8988T (cell line): Measurements from ENCODE around the gene TBXA2R.
"Not testable (repeated sequence)": the region's sequence is repeated elsewhere in the genome, so short reads cannot be mapped to it uniquely, and the experiment has no call there.

Source experiments
- DNase-seq: peaks from one replicate; pipeline ENCODE4 v3.0.0; 2011

TBXA2R gene

DNA sequence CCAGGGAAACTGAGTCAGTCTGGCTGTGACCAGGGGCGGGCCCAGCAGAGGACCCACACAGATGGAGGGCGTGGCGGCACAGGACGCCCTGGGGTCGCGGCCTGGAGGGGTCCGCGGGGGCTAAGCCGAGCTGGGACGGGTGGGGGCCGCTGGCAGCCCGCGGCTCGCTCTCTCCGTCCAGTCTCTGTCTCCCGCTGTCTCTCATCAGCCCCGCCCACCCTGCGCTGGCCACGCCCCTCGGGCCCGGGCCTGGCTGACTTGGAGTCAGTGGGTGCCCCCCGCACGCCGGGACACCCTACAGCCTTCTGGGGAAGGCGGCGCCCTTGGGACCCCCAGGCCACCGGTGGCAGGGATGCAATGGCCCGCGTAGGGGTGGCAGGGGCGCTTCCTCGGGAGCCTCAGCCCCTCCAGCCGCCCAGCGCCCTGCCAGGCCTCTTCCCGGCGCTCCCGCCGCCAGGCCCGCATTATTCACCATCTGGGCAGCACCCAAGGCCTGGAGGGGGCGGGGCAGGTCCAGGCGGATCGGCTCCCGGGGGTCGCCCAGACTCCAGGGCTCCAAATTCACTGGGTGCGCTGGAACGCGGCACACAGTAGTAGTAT, at the start of gene TBXA2R:
Gene TBXA2R, minus strand, starts transcription at position 186 of the 600 bp plus-strand sequence. CDS start 6,241 bp downstream, outside the sequence.
- peak; percentile 92 for DNase-seq

DNA sequence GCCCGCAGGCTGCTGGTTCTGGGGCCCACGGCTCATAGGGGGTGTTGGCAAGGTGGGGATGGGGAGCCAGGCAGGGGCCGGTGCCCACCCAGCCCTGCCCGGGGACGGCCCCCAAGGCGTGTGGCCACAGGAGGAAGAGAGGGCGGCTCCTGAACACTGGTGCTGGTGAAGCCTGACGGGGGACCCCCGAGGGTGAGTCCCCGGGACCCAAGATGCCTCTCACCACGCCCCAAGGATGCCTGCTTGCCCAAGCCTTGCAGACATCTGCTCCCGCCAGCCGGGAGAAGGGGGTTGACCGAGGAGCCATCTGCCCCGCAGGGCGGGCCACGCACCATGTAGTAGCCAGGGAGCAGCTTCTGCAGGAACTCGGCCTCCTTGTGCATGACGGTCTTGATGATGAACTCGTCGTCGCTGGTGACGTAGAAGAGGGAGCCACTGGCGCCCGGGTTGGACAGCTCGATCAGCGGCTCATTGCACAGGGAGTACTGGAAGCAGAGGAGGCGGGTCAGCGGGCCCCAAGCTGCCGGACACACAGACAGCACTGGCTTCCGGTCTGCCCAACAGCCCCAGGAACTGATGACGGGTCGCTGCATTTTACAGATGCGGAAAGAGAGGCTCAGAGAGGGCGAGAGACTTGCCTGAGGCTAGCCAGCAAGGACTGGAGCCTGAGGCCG, 49.5 kb upstream of the TBXA2R start:
- no peak for DNase-seq

DNA sequence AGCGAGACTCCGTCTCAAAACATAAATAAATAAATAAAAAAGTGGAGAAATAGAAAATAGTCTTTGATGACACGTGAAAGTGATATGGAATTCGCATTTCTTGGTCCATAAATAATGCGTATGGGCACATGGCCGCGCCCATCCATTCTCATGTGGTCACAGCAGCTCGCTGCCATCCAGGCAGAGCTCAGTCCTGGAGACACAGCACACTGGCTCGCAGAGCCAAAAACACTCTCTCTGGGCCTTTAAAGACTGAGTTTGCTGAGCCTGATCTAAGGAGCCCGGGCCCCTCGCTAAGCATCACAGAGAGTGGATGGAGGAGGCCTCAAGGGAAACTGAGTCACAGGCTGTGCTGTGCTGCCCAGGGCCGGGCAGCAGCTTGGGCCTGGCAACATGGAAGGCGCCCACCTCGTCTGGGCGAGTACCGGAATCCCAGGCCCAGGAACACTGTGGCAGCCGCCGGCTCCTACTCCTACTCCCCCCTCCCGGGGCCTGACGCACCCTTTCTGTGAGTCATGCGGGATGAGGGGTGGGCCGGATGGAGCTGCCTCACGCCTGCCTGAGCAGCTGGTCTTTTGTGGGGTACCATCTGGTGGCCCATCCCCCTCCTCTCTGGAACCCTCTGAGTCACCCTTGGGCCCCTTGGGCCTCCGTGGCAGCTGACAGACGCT, 48.9 kb upstream of the TBXA2R start:
- DNase-seq: peak; percentile 88

DNA sequence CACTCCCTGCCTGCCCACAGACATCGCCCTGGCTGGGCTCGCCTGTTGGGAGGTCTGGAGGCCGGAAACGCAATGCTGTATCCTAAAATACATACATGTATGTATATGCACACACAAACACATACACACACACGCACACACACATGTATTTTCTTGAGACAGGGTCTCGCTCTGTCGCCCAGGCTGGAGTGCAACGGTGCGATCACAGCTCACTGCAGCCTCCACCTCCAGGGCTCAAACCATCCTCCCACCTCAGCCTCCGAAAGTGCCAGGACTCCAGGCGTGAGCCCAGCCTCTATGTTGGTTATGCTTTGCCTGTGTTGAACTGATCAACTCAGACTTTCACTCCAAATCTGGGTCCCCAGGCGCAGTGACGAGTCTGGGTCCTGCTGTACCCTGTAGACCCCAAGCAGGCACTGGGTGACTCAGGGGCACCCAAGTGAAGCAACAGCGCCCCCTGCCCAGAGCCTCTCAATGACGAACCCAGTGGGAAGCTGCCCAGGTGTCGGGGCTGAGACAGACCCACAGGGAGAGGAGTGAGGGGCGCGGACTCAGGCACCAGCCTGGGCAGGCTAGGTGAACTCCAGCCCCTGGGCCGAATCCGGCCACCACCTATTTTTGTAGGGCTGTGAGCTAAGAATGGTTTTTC, 47.3 kb upstream of the TBXA2R start:
- no peak for DNase-seq

DNA sequence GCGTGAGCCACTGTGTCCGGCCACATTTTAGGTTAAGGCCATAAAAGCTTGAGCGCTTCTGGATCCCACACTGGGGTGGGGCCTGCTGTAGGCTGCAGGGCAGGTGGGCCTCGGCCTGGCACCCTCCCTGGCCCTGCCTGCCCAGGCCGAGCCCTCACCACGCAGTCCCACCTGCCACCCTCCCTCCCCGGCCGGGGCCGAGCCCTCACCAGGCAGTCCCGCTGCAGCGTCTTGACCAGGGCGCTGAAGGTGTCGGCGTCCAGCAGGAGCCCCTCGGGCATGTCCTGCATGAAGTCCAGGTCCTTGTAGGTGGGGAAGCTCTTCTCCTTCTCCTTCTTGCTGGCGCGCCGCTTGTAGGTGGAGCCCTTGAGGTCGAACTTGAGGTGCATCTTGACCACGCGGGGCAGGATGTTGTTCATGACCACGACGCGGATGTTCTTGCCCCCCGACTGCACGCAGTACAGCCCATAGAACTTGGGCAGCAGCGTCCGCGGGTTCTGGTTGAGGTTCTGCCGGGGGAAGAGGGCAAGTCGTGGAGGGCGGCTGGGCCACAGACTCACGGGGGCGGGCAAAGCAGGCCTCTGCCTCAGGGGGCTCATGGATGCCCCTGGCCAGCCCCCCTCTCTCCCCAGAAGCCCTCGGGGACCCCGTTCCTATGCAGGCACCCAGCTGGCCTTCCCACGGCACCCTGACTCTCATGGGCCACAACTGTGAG, 46.6 kb upstream of the TBXA2R start:
- DNase-seq: no peak

DNA sequence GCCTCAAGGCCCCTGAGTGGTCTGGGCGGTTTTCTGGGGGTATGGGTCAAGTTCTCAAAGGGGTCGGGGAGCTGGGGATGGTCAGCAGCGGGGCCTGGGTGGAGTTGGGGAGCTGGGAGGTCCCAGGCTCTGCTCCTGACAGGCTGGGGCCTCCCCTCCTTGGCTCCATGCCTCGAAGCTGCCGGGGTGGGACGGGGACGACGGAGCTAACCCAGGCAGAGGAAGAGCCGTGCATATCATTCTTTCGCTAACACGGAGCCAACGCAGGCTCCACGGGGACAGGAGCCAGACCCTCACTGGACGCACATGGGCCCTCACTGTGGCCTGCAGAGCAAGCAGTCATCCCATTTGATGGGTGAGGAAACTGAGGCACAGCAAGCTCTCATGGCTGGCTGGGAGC, 45.7 kb upstream of the TBXA2R start:
- DNase-seq: no peak

DNA sequence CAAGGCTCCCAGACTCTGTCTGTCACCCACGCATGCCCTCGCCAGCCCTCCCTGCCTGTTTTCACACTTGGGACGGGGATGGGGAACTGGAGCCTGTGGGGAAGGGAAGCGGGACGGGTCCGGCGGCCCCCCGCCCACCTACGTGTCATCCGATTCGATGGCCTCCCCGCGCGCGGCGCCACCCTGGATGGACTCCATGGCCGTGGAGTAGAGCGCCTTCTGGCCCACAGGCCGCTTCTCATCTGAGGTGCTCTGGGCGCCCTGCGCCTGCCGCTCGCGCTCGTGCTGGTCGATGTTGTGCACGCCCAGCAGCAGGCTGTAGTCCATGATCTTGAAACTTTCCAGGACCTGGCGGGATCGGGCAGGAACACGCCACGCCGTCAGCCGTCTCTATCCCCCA, 45.0 kb upstream of the TBXA2R start:
- DNase-seq: no peak

DNA sequence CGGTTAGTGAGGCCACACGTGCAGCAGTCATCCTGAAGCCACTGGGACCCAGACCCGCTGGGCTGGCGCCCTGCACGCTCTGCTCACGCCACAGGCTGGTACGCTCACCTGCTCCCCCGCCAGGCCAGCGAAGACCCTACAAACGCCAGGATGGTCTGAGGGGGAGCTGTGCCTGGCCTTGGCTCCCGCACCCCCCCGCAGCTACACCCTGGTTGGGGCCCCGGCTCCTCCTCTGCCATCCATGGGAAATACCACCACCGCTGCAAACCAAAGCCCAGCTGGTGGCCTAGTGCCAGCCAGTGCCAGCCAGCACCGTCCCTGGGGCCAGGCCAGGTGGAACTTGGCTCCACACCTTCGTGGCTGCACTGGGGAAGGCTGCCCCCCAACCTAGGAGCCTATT, 43.2 kb upstream of the TBXA2R start:
- DNase-seq: no peak

DNA sequence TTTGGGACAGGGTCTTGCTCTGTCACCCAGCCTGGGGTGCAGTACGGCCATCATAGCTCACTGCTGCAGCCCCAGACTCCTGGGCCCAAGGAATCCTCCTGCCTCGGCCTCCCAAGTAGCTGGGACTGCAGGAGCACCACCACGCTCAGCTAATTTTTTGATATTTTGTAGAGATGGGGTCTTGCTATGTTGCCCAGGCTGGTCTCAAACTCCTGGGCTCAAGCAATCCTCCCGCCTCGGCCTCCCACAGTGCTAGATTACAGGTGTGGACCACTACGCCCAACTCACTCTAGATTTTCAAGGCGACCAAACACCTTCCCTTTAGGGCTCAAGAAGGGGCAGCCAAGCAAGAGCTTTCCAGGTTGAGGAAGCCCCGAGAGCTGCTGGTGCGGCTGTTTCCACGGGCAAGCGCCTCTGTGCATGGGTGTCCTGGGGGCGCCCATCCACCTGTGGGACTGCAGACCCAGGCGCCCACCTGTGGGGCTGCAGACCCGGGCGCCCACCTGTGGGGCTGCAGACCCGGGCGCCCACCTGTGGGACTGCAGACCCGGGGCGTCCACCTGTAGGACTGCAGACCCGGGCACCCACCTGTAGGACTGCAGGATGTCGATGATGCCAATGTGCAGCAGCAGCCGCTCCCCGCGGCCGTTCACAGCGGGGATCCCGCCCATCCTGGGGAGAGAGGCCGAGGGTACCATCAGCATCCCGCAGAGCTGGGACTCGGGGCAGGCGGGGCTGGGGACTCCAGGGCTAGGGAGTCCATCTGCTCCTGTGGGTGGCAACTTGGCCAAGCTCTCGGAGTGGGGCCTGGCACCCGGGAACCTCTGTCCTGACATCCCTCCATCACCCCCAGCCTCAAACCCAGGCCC, 41.6 kb upstream of the TBXA2R start:
- DNase-seq: no peak

DNA sequence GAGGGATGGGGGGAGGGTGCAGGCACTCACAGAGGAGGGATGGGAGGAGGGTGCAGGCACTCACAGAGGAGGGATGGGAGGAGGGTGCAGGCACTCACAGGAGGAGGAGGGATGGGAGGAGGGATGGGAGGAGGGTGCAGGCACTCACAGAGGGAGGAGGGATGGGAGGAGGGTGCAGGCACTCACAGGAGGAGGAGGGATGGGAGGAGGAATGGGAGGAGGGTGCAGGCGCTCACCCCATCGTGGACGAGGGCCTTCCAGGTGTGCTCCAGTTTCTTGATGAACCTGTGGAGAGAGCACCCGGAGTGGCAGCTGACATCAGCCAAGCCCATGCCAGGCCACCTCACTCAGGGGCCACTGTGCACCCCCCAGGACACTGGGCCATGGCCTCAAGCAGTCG, 40.4 kb upstream of the TBXA2R start:
- not testable (repeated sequence) for DNase-seq

DNA sequence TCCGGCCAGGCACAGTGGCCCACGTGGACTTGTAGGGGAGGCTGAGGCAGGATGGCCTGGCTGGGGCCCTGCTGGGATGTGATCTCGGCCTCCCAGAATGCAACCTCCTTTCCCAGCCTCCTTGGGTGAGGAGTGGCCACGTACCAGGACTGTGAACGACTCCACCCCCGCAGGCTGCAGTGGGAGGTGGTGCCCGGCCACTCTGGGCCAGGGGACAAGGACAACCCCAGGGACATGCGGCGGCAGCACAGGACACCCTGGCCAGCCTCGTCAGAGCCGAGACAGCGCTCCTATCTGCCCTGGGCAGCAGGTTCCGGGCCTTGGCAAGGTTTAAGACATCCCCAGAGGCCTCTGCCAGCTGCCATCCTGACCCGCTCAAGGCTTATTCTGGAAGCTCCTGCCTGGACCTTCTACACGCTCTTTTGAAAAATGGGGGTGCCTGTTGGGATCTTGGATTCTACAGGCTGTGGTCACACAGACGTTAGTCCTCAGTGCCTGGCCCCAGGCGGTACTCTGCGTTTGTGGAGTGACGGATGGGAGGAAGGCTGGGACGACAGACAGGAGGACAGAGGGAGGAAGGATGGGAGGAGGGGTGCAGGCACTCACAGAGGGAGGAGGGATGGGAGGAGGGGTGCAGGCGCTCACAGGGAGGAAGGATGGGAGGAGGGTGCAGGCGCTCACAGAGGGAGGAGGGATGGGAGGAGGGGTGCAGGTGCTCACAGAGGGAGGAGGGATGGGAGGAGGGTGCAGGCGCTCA, 39.8 kb upstream of the TBXA2R start:
- no peak for DNase-seq

DNA sequence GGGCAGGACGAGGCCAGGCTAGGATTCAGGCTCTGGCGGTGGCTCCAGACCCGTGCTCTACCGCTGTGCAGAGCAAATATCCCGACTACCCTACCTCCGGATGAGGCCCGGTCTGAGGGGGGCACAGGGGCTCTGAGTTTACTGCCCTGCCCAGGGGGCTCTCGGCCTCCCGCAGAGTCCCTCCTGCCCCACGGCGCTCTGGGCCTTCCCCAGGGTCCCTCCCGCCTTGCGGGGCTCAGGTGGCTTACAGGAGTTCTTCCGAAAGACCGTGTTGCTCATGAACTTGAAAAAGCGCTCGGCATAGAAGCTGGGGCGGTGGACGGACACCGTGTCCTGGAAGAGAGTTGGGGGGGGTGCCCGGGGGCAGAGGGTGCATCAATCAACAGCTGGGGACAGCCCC, 39.1 kb upstream of the TBXA2R start:
- DNase-seq: no peak

DNA sequence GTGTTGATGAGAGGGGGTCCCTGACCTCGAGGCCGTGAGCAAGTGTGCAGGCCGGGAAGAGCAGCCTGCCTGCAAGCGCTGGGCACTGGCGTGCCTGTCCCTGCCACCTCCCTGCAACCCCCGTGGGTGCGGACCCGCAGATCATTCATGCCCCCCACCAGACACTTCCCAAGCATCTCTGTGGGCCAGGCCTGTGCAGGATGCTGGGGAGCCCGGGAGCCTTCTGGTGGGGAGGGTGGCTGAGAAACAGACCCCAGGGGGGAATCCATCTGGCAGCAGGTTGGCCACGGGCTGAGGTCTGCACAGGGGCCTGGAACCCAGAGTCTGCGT, 38.4 kb upstream of the TBXA2R start:
- DNase-seq: no peak

DNA sequence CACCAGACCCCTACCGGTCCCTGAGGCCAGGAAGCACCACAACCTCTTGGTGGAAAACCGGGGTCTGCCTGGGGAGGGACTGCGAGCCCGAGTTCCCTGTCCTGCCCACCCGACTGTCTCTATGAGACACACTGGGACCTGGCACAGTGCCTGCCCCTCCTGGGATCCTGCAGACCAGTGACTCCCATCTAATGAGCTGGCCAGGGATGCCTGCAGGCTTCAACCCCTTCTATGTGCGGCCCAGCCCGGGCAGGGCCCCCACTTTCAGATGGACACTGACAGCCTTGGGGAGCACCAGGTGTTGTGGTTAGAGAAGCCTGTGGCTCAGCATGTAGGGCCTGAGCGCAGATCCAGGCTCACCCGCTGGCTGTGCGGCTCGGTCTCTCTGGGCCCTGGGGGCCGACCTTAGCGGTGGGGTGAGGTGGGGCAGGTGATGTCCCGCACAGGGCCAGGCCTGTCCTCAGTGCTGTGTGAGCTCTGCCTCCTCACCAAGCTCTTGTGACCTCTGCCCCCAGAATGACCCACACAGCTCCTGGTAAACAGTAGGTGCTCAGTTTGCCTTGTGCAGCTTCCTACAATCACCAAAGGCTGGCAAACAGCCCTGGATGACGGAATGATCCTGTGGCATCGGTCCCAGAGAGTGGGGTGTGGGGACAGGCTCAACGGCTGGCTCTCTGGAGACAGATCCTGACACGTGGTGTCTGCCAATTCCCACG, 37.8 kb upstream of the TBXA2R start:
- DNase-seq: no peak

DNA sequence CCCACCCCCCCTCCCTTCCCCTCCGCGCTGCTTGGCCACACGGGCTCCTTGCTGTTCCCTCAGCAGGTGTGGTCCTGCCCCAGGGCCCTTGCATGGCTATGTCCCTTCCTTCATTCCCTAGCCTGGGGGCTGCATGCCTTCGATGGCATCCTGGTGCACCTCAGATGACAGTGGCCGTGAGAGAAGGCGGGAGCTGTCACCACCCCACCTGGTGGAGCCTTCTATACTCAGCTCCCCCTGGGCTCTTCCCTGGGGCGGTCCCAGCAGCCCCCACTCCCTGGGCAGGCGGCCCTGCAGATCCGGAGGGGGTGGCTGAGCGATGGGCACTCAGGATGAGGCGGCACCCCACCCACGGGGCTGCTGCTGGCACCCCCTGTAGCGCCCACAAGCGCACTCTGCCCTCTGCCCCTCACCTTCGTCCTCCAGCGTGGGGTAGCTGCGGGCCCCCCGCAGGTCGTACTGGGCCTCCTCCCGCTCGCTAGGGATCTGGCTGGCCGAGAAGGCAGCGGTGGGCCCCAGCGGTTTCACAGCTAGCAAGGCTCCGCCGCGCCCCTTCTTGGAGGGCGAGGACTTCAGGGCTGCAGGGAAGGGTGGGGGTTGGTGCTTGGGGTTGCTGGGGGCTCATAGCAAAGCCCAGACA, 37.1 kb upstream of the TBXA2R start:
- no peak for DNase-seq

DNA sequence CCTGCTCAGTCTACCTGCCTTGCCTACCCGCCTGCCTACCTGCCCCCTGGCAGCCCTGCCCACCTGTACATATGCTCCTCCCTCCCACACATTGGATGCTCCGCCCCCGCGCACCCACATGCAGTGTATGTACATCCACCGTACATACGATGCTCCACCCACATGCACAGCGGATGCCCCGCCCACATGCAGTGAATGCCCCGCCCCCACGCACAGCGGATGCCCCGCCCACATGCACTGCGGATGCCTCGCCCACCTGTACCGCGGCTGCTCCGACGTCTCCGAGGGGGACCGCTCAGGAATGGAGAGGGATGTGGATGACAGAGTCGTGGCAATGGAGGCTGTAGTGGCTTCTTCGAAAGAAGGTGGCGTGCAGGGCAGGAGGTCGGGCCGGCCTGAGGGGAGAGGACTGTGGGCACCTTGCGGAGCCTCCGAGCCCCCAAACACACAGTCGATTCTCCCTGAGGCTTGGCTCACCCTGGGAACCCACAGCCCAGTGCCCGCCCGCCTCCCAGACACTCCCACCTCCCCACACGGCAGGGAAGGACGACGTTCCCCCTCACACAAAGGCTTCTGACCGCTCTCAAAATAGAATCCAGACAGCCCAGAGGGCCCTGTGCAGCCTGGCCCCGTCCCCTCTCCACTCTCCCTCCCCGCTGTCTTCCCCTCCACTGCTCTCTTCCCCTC, 36.5 kb upstream of the TBXA2R start:
- DNase-seq: no peak

DNA sequence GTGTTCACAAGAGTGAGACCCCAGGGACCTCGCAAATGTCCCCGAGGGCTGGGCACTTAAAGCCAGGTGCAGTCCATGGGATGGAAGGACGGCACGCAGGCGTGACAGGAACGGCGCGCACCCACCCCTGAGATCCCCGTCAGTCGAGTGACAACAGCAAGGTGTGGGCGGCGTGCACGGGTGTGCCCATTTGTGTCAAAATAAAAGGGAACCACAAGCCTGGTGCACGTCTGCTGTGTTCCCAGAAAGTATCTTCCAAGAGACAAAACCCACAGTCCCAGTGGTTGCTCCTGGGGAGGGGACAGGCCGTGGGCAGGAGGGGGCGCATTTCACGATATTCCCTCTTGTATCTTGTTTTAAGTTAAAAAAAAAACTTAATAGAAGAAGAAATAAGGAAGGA, 35.6 kb upstream of the TBXA2R start:
- no peak for DNase-seq

DNA sequence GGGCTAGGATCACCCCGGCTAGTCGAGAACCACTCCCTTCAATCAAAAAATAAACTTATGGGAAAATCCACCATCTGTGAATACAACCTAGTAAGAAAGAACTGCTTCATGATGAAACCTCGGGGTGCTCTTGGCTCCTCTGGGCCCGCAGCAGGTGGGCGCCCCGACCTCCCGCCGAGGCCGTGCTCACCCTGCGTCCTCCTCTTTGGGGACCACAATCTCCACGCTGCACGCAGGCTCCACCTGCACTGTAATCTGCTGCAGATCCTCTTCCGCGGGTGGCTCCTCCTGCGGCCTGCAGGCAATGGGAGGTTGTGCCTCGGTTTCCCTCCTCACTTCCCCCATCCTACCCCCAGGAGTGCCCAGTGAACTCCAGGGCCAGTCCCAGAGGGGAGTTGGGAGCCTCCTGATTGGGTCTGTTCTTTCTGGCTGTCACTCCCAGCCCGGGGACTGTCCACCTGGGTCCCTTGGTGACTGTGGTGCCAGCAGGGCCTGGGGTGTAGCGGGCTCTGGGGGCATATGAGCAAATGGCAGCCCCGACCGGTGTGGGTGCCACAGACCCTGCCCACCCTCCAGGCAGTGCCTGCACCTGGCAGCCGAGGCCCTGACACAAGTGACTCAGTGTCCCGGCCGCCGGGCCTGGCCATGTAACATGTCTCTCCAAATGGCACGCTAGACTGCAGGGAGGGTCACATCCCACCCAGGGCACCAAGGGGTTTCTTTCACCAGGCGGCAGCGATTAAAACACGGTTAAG, 35.0 kb upstream of the TBXA2R start:
- DNase-seq: no peak

DNA sequence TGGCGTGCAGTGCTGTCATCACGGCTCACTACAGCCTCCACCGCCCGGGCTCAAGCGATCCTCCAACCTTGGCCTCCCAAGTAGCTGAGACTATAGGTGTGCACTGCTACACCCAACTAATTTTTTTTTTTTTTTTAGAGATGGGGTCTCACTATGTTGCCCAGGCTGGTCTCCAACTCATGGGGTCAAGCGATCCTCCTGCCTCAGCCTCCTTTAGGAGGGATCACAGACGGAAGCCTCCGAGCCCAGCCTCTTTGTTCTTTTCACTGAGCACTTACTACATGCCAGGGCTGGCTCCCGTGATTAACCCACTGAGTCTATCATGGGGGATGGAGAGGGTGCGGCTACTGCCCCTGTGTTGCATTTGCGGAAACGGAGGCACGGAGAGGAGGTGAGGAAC, 32.8 kb upstream of the TBXA2R start:
- no peak for DNase-seq
